T-helper 2 cell (primary cell): ENCODE data around the gene CPNE7.

Source experiments
- DNase-seq, 5 experiments: peaks; one replicate each; pipeline versions ENCODE4 v3.0.0 to v3.0.0-alpha.2; 2012 to 2022
- total RNA-seq, 2 donors: gene quantifications; one replicate each; lab custom pipeline; 2026; lab: John Stamatoyannopoulos, UW

Gene CPNE7
- total RNA-seq, result 1.2 to 2.4 reads per million in 2 donors

DNA sequence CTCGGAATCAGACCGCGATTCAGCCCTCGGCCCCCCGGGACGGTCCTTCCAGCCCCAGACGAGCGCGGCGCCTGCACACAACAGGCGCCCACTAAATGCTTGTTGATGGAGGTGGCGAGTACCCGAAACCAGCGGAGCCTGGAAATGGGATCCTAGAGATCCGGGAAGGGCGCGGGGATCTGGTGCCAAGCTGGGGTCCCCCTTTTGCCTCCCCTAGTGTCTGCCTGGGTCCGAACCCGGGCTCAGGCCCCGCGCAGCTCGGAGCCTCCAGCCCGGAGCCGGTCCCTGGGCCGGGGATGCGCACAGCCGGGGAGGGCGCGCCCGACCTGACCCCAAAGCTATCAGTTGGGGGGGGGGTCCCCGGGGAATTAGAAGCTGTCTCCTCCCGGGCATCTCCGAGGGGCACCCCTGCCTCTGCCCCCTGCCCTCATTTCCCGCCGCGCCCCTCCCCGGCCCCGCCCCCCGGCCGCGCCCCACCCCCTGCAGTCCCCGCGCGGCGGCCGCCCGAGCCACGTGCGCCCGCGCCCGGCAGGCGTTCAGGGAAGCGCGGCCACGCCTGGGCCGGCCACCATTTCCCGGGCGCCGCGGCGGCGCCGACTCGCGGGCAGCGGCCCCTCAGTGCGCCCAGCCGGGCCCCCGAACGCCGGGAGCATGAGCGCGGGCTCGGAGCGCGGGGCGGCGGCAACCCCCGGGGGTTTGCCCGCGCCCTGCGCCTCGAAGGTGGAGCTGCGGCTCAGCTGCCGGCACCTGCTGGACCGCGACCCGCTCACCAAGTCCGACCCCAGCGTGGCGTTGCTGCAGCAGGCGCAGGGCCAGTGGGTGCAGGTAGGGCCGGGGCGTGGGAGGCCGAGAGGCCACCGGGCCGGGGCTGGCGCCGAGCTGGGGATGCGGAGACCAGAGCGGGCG, at the start of gene CPNE7:
CPNE7 (plus strand) TSS at position 512 of the 906 bp plus-strand sequence; CDS start at position 652, 140 bp downstream.
- no peak for DNase-seq

DNA sequence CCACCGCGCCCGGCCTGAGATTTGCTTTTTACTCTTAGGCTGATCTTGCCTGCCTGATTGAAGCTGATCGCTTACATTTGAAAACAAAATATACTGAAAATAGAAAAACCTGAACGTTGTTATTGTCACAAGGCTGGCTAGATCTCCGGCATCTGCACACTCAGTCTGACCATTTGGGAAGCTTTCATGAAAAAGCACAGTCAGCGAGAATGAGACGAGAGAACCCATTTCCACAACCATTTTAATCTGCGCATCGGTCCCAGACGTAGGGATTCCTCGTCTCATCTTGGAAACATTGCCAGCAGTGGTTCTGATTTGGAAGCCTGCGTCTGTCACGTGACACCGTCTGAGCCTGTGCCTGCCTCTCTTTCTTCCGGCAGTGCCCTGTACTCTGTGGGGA, 46.5 kb upstream of the CPNE7 start:
- no peak for DNase-seq

DNA sequence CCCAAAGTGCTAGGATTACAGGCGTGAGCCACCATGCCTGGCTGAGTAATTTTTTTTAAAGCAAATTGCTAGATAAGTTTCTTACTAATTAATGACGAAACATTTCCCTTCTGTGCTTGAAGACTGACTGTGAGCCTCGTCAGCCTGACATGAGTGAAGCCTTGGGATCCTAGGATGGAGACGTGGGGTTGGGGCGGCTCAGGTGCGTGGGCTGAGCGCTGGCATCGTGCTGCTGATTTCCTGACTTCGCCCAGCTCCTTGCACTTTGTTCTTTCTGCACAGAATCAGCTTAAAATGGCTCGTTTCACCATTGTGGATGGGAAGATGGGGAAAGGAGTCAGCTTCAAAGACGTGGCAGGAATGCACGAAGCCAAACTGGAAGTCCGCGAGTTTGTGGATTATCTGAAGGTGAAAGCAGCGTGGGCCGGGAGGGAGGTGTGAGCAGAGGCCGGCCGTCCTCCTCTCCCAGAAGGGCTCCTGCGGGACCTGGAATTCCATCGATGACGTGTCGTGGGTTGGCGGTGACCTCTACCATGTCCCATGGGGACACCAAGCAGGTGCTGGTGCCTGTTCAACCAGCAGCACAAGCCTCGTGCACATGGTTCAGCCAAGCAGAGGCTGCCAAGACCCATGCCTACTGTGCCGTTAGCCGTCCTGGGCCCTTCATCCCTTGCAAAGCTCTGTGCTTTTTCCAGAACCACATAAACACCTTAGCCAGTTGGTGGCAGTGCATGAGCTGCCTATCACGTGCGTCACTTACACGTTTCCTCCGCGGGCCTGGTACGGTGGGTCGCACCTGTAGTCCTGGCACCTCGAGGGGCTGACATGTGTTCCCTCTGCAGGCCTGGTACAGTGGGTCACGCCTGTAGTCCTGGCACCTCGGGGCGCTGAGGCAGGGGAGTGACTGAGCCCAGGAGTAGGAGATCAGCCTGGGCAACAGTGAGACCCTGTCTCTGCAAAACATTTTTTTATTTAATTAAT, 44.9 kb upstream of the CPNE7 start:
- no peak for DNase-seq

DNA sequence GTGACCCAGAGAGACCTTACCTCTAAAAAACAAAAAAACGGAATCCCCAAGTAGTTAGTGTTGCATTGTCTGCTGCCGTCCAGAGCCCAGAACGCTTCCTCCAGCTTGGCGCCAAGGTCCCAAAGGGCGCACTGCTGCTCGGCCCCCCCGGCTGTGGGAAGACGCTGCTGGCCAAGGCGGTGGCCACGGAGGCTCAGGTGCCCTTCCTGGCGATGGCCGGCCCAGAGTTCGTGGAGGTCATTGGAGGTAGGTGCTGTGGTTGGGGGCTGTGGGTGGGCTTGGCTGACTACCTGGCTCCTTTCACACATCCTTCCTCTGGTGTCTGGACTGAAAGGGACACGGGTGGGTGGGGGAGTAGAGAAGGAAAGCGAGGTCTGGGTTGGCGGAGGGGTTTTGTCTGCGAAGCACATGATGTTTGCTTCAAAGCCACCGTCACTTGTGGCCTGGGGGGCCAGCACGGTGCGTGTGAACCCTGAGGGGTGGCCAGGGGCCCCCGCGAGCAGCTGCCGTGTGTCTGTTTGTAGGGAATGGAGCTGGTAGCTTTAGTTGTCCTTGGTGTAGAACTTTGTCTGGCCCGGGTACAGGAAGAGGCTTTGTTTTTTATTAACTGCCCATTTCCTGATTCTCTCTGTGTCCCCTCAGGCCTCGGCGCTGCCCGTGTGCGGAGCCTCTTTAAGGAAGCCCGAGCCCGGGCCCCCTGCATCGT, 43.6 kb upstream of the CPNE7 start:
- no peak for DNase-seq

DNA sequence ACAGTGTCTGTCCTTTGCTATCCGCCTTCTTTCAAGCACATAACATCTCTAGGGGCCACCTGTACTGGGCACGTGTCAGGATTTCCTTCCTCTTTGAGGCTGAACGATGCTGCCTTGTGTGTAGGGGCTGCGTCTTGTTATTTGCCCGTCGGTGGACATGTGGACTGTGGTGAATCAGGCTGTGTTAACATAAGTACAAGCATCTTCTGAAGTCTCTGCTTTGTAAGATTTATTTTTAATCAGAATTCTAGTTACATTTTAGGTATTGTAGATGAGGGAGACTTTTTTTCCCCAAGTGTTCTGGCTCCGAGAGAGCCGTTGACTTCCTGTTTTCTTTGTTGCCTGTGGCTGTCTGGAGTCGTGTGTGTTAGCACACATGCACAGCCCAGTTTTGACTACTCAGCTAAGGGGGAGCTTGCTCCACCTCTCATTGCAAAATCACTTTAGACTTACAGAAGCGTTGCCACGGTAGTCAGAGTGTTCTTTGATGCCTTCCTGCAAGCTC, 41.3 kb upstream of the CPNE7 start:
- DNase-seq, result peak in 2 of 5 experiments; percentile 38 to 80

DNA sequence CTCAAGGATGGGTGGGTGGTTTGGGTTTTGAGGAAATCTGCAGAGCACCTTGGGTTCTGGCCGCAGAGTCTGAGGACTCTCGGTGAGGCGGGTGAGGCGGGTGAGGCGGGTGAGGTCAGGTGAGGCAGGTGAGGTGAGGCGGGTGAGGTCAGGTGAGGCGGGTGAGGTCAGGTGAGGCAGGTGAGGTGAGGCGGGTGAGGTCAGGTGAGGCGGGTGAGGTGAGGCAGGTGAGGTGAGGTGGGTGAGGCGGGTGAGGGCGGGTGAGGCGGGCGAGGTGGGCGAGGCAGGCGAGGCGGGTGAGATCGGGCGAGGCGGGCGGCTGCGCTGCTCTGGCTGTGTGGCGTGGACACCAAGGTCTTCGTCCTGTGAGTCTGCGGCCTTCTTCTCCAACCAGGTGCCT, 39.2 kb upstream of the CPNE7 start:
- no peak for DNase-seq

DNA sequence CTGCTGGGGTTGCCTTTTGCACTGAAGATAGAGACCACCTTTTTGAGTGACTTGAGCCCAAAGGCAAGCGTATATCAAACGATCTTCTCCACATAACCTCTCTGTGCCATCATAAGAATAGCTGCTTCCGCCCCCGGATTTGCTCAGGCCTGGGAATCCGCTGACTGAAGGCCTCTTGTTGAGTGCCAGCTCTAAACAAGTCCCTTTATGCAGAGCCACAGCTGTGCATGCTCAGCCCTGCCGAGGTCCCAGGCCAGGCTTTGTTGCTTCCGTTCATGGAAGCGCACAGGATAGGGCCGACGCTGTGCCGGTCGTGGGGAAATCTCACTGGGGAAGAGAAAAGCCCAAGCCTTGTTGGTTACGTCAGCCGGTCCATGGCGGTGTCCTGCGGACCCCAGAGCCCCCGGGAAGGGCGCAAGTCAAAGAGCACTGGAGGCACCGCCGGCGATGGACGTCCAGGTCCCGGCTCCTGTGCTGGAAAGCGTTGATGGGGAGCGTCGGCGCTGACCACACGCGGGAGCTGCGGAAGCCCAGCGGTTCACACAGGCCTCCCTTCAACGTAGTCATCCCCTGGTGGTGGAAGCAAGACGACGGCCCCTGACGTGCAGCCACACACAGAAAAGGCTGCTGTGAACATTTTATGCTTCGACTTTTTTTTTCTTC, 38.5 kb upstream of the CPNE7 start:
- no peak for DNase-seq

DNA sequence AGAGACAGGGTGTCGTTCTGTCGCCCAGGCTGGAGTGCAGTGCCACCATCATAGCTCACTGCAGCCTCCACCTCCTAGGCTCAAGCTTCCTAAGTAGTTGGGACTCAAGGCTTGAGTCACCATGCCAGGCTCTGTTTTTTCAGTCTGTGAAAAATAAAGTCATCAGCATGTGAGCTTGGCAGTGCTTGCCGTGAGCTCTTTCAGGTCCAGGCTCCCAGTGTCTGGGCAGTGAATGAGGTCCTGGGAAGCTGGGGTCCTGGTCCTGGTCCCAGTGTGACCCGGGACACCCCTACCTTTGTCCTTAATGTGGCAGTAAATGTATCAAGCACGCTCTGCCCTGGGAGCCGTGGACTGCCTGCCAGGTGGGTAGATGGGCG, 38.0 kb upstream of the CPNE7 start:
- no peak for DNase-seq

DNA sequence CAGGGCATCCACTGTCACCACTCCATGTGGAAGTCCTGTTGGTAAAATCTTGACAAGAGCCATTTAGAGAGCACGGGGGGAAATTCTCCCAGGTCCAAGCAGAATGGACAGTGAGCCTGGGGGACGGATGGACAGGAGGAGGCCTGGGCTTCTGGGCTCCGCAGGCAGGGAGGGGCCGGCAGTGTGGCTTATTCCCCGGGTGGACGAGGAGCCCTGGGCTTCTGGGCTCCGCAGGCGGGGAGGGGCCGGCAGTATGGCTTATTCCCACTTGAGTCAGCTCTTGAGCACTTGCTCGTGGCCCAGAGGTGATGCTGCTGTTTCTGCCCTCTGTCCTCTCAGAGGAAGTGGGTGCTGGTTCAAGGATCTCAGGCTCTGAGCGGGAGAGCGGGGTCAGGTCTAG, 37.3 kb upstream of the CPNE7 start:
- no peak for DNase-seq

DNA sequence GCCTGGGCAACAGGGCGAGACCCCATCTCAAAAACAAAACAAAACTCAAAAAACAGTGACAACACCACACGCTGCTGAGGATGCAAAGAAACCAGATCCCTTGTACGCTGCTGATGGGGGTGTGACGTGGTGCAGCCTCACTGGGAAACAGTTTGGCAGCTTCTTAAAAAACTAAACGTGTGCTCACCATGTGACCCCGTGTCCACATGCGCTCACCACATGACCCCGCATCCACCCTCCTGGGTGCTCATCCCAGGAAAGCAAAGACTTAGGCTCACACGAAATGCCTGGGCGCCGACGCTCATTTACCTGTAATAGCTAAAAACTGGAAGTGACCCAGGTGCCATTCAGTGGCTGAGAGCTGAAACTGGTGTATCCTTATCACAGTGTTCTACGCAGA, 35.0 kb upstream of the CPNE7 start:
- peak in 1 of 5 experiments; percentile 34 for DNase-seq

DNA sequence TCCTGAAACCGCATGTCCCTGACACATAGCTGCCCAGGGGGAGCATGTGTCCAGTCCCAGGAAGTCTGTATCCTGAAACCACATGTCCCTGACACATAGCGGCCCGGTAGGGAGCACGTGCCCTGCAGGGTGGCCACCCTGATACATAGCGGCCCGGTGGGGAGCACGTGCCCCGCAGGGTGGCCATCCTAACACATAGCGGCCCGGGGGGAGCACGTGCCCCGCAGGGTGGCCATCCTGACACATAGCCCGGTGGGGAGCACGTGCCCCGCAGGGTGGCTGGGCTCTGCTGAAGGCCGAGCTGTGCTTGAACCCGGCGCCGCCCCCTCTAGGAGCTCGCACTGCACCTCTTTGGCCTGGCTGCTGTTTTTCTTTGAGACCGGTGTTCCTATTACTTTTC, 33.8 kb upstream of the CPNE7 start:
- DNase-seq, result no peak

DNA sequence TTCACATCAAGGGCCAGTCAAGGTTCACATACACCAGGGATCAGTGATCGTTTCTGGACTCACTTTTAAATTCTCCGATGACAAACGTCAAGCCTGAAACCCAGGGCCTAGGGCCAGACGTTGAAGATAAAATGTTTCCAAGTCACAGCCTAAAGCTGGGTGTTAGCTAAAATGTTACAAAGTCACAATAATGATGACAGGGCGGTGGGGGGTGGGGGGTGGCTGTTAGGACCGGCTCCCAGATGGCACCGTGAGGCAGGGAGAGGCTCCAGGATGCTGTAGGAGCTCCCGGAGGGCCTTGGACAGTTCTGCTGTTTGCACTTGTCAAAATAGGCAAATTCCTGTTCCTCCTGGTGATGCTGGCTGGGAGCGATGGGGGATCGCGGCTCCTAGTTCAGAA, 31.4 kb upstream of the CPNE7 start:
- no peak for DNase-seq

DNA sequence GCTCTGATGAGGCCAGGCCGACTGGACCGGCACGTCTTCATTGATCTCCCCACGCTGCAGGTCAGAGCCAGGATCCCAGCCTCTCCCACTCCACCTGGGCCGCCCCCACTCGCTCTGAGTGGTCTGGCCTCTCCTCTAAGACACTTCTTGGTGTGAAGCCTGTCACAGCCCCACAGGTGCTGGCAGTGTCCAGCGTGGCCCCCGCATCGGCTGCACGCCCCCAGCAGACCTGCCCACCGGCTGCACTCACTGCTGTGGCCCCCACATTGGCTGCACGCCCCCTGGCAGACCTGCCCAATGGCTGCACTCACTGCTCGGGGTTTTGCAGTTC, 30.9 kb upstream of the CPNE7 start:
- no peak for DNase-seq

DNA sequence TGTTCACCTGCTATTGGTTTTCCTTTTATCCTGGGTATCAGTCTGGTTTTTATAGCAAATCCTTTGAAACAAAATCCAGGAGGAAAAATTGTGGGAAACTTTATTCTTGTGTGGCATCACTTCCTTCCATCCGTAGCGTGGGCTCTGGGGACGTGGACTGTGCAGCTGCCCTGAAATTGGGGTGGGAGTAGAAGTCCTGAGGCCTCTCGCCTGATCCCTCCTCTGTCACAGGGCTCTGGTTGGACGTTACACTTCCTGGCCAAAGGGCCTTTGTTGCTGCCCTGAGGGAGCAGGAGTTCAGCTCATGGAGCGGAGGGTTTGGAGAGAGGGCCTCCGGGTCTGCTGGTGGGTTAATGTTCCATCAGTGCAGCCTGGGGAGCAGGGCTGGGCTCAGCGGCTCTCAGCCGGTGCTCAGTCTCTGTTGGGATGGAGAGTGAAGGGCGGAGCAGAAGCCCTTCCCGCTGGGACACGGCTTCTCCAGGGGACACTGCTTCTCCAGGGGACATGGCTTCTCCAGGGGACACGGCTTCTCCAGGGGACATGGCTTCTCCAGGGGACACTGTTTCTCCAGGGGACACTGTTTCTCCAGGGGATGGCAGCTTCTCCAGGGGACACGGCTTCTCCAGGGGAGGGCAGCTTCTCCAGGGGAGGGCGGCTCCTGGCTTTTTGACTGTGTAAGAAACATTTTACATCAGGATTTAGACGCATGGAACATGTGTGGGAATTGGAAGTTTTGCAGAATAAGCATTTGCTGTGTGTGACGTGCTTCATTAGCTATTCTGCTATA, 30.3 kb upstream of the CPNE7 start:
- DNase-seq, result no peak

DNA sequence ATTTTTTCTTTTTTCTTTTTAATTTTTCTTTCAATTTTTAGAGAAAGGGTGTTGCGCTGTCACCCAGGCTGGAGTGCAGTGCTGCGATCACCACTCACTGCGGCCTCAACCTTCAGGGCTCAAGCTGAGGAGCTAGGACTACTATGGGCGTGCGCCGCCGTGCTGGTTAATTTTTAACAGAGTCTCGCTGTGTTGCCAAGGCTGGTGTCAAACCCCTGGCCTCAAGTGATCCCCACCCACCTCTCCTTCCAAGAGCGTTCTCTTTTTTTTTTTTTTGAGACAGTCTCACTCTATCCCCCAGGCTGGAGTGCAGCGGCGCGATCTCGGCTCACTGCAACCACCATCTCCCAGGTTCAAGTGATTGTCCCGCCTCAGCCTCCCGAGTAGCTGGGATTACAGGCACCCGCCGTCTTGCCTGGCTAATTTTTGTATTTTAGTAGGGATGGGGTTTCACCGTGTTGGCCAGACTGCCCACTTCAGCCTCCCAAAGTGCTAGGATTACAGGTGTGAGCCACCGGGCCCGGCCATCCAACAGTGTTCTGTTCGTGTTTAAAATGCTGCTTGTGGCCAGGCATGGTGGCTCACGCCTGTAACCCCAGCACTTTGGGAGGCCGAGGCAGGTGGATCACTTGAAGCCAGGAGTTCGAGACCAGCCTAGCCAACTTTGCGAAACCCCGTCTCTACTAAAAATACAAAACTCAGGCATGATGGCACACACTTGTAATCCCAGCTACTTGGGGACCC, 29.6 kb upstream of the CPNE7 start:
- DNase-seq, result no peak

DNA sequence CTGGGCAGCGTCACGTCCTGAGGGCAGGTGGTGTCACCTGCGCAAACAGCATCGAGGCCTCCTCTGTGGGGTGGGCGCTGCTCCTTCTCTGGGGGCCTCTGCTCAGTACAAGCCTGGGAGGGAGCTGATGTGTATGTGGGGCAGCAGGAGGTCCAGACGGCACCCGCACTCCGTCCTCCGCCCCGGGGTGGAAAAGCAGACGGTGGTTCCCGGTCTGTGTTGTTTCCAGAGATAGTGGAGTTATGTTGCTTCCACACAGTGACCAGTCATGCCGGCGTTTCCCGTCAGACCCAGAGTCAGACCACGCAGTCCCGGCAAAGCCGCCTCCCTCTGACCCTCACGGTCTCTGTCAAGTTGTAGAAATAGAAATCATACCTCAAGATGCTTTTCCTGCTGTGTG, 28.8 kb upstream of the CPNE7 start:
- DNase-seq, result no peak

DNA sequence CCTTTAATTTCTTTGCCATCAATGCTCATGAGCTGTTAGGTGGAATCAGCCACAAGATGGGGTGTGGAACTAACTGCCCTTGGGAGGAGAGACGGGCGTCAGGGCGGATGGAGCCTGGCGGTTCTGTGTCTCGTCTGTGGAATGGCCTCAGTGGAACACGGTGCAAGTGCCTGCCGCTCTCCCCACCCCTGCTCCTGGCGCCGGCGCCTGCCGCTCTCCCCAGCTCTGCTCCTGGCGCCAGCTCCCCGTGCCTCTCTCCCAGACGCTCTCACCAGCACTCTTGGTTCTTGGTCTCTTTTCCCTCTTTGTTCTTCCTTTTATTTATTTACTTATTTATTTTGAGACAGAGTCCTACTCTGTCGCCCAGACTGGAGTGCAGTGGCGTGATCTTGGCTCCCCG, 28.3 kb upstream of the CPNE7 start:
- no peak for DNase-seq

DNA sequence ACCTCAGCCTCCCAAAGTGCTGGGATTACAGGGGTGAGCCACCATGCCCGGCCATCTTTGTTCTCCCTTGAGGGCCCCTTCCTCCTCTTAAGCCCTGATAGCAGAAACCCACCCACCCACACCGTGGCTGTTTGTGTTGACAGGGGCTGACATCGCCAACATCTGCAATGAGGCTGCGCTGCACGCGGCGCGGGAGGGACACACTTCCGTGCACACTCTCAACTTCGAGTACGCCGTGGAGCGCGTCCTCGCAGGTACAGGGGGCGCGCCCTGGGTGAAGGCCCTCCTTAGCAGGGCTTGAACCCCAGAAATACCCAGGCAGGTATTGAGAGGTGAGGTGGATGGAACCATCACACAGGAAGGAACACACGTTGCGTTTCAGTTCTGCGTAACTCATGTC, 27.7 kb upstream of the CPNE7 start:
- DNase-seq, result no peak

DNA sequence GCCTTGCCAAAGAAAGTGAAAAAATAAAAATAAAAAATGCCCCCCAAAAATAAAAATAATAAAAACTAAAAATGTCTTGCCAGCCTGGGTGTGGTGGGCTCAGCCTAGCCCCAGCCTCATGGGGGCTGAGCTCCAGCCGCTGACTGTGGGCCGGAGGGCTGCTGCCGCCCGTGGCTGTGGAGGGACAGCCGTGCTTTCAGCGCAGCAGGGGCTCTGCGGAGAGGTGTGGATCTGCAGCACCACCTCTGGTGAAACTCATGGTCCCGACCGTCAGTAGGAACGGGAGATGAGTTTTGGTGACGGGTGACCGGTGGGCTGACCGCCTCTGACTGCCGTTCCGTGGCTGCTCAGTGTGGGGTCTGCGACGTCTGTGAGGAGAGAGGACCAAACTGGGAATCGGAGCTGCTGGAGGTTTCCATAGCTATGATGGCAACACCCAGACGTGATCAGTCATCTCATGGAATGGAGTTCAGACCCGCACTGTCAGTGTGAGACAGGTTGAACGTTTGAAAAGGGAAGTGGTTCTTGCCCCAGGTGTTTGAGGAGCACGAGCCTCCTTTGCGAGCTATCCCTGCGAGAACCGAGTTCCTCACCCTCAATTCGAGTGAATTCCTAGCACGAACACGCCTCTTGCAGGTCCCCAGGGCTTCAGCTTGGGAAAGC, 27.1 kb upstream of the CPNE7 start:
- DNase-seq, result peak in 1 of 5 experiments; percentile 22
